OCI-LY7 (cell line): ENCODE results near the gene EYS.

Source experiments
- CTCF ChIP-seq: fragments of 200-600 bp; sonication (generic); conservative IDR thresholded peaks from 2 replicates; pipeline ENCODE4 v1.5.1; 2014; ENCODE audit warnings: mild to moderate bottlenecking, antibody characterized with exemption, low read length, moderate library complexity, mixed read lengths
- EZH2phosphoT487 ChIP-seq: fragments of 200-600 bp; sonication (generic); IDR thresholded peaks from 2 replicates; pipeline ENCODE4 v1.6.1; 2018; ENCODE audit warnings: low read depth, borderline replicate concordance, mild to moderate bottlenecking, mixed run types, antibody characterized with exemption, low read length, moderate library complexity, mixed read lengths

DNA sequence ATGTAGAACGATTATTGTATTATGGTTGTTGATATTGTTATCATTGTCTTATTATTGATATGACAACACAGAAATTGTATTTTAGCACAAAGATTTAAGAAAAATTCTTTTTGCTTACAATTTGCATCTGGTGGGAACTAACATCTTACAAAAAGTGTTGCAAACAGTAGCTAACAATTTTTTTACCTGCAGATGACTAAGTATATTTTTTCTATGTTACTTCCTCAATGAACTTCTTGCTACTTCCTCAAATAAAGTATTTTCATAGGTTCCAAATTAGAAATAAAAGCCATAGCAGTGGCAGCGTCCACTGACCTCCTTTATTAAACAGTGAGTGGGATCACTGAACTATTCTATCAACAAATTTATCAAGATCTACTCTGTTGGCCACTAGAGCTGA lies 1224.4 kb downstream of the EYS start:
- no peak for TF ChIP-seq CTCF
- TF ChIP-seq EZH2phosphoT487: no peak
